Stimulated activated CD8-positive, alpha-beta memory T cell treated with anti-CD3 and anti-CD28 coated beads, Interleukin-7, amount 100 ng/mL, for 48 hours (primary cell): ENCODE measurements around the gene HEY2.

ENCODE experiments used
- DNase-seq, 2 donors: peaks; one replicate each; pipeline ENCODE4 v3.0.0-alpha.2; 2020; ENCODE audit warnings: low read depth in 1 of 2; ENCODE audit errors: extremely low read depth in 1 of 2

Gene HEY2

DNA sequence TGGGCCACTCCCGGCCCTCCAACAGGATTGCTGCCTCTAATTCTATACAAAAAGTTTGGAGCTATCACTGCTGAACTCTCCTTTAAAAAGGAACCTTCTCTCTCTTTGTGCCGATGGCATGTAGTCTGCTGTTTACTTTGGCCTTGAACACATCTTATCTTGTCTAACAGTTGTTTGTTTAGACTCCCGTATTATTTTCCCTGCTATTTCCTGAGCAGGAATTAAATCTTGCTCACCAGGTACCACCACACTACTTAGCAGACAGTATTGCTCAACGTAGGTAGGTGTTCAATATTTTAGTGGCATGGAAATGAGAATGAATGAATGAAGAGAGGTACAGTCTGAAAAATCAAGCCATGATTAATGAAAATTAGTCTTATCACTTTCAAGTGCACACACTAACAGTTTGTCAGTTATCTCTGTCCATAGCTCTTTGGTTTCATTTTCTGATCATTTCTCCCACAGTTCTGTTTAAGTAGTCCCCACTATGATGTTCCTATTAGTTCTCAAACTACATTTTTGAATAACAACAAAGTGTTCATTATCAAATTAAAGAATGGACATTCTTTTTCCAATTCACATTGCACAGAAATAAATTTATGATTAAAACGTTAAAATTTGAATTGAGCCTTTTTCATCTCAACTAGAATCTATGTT, 6.8 kb upstream of the HEY2 start:
- no peak for DNase-seq

- DNase-seq = no peak
Observed at GRCh38 chr6:125743604-125744003, 5.8 kb upstream of the HEY2 start.

- DNase-seq = no peak
Observed at GRCh38 chr6:125745281-125746018, 4.0 kb upstream of the HEY2 start.

DNA sequence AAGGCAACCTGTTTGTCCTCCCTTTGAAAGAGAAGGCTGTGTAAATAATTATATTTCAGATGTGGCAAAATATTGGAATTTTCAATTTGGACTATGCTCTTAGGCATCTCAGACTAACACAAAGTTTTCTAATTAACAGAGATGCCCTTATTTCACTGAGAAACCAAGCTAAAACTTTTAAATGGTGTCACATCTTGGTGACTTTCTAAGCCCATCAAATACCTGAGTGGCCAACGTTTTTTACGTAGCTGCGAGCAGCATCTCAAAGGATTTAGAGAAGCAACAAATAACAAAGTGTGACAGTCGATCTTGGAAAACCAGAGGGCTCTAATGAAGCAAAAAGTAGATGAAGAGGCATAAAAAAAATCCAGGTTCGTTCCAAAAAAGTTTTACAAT, 3.4 kb upstream of the HEY2 start:
- DNase-seq = no peak

DNA sequence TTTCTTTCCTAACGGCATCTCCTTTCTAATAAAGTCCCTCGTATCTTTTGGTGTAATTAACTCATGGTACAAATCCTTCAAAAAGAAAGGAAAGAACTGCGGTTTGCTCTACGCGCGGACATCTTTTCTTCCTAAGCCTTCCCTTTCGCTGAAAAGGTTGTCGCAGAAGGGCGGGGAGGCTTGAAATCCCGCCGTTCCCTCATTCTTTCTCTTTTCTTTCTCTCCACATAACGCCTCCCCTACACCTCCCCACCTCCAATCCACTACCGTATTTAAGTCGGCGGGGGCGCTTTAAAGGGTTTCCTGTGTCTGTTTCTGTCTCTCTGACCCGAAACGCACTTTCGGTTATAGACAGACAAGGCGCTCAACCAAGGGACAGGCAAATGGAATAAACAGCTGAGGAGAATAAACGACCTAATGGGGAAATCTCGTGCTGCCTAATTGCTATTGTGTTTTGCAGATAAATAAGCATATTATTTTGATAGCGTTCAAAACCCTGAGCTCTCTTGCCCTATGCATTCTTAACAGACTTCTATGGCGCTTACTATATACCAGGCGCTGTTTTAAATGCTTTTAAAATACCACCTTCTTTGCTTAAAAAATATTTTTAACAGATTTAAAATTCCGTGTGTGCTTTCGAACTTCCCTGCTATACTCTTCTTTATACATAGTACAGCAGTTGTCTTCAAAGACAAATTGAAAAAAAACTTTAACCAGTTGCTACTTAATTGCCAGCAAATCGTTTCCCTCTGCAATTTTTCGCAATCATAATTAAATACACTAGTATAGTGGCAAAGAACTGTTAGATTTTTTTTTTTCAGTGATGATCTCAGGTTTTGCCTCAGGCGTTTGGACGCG, 2.5 kb upstream of the HEY2 start:
- peak in 1 of 2 donors; percentile 54 for DNase-seq

DNA sequence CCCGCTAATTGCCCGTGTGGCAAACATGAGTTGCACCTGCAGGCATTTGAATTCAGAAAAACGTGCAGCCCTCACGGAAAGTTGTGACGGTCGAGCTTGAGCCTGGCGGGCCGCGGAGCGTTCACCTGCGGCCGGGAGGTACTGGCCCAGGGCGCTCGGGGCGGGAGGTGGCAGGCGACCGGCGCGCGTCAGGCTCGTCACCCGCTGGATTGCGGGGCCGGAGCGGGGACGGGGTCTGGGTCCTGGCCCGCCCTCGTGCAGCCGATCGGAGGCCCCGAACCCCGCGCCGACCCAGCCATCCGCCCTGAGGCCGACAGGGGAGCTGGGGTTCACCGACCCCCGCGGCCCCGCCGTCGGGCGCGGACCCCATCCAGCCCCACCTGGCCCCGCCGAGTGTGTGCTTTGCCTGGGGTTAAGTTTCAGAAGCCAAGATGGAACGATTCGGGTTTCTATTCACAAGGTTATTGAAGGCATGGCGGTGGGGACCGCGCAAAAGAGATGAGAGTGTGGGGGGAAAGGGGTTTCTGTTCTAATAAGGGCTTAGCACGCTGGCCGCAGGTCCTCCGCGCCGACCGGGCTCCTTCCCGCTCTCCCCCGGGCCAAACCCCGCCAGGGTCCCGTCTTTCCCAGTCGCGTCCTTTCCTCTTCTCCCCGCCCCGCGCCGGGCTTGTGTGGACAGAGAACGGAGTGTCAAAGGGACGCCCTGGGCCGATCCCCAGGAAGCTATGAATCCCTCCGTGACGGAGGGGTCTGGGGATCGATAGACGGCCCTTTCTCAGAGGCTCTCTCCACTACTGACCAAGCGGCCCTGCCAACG, 1.6 kb upstream of the HEY2 start:
- no peak for DNase-seq

- no peak for DNase-seq
Observed at GRCh38 chr6:125748406-125749172, 843 bp upstream of the HEY2 start.

GRCh38 chr6:125749865-125750691, 646 bp downstream of the HEY2 start:
- DNase-seq = no peak

- DNase-seq = no peak
Observed at GRCh38 chr6:125750692-125751333, 1.4 kb downstream of the HEY2 start.

DNA sequence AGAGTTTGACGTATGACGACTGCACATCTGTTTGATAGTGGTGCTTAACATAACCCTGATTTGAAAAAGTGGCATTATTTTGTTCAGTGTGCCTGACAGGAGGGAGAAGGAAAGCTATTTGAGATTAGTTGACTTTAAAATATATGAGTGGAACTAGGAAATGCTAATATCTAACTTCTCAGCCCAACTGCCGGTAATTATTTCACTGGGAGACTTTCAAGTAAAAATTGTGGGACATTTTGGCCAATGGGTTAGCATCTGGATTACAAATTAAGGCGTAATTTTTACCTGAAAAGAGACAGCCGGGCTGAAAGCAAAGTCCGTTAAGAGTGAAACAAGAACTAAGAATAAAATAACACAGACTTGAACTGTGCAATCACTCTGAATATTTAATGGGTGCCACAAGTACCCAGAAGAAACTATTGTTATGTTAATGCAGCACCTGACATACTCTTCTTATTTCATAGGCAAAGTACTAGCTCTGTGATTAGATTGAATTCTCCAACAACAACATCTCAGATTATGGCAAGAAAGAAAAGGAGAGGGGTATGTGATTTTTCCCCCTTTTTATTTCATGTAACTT, 2.0 kb downstream of the HEY2 start:
- DNase-seq = no peak

DNA sequence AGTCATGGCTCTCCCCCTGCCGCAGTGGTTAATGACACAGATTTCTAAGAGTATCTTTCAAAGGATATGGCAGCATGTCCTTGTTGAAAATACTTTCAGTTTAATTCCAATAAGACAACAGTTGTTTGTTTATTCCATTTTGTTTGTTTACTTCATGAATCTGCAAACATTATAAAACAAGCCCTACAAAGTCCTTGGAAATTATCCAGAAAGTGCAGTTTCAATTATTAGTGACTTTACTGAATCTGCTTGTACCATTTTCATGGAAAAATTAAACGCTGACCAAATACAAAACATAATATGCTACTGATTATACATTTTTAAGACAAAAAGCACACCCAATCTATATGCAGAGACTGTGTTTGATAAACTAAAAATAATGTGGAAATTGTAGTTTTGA, 3.3 kb downstream of the HEY2 start:
- no peak for DNase-seq

GRCh38 chr6:125753218-125753936, 3.9 kb downstream of the HEY2 start:
- DNase-seq = no peak

DNA sequence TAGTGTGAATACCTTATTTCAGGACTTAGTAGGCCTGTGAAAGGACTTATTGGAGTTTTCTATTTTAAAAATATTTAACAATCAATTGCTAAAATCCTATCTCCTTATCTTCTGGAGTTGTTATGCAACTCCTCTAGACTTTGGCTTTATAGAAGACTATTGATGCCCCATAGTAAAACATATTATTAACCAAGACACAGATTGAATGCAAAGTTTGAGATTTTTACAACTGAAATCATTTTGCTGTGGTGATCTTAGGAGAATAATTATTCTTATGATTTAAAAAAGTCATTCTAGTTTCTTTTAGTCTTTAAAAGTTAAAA, 4.5 kb downstream of the HEY2 start:
- DNase-seq = no peak

- DNase-seq = no peak
Observed at GRCh38 chr6:125754566-125754965, 5.1 kb downstream of the HEY2 start.

GRCh38 chr6:125759184-125759902, 9.9 kb downstream of the HEY2 start:
- no peak for DNase-seq

DNA sequence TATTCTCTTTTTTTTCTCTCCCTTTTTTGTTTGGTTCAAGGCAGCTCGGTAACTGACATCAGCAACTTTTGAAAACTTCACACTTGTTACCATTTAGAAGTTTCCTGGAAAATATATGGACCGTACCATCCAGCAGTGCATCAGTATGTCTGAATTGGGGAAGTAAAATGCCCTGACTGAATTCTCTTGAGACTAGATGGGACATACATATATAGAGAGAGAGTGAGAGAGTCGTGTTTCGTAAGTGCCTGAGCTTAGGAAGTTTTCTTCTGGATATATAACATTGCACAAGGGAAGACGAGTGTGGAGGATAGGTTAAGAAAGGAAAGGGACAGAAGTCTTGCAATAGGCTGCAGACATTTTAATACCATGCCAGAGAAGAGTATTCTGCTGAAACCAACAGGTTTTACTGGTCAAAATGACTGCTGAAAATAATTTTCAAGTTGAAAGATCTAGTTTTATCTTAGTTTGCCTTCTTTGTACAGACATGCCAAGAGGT, 10.6 kb downstream of the HEY2 start:
- DNase-seq = no peak

GRCh38 chr6:125764121-125764671, 14.8 kb downstream of the HEY2 start:
- DNase-seq = no peak
